ENCODE results near the gene IL26.
"Not testable (repeated sequence)": the region's sequence is repeated elsewhere in the genome, so short reads cannot be mapped to it uniquely, and the experiment has no call there.

Gene IL26

GRCh38 chr12:68240079-68240478, 14.5 kb upstream of the IL26 start:
- DNase-seq (ENCODE audit: low read depth in 1 of 2, low spot score in 1 of 2), result no peak

- no peak for DNase-seq (ENCODE audit: low read depth in 1 of 2, low spot score in 1 of 2)
These were observed 13.8 kb upstream of the IL26 start for GRCh38 chr12:68239309-68239982.

- DNase-seq (ENCODE audit: low read depth in 1 of 2, low spot score in 1 of 2), result no peak
These were observed 12.0 kb upstream of the IL26 start for GRCh38 chr12:68237619-68238018.

GRCh38 chr12:68237078-68237477, 11.5 kb upstream of the IL26 start:
- DNase-seq (ENCODE audit: low read depth in 1 of 2, low spot score in 1 of 2), result no peak

GRCh38 chr12:68236421-68237059, 10.9 kb upstream of the IL26 start:
- peak in 1 of 2 donors; percentile 17 for DNase-seq (ENCODE audit: low read depth in 1 of 2, low spot score in 1 of 2)

- no peak for DNase-seq (ENCODE audit: low read depth in 1 of 2, low spot score in 1 of 2)
These were observed 10.0 kb upstream of the IL26 start for GRCh38 chr12:68235576-68235975.

- no peak for DNase-seq (ENCODE audit: low read depth in 1 of 2, low spot score in 1 of 2)
These were observed 8.5 kb upstream of the IL26 start for GRCh38 chr12:68234140-68234539.

- no peak for DNase-seq (ENCODE audit: low read depth in 1 of 2, low spot score in 1 of 2)
These were observed 7.9 kb upstream of the IL26 start for GRCh38 chr12:68233498-68233897.

GRCh38 chr12:68231691-68232090, 6.1 kb upstream of the IL26 start:
- no peak for DNase-seq (ENCODE audit: low read depth in 1 of 2, low spot score in 1 of 2)

- no peak for DNase-seq (ENCODE audit: low read depth in 1 of 2, low spot score in 1 of 2)
These were observed 5.6 kb upstream of the IL26 start for GRCh38 chr12:68231229-68231628.

- no peak for DNase-seq (ENCODE audit: low read depth in 1 of 2, low spot score in 1 of 2)
These were observed 4.3 kb upstream of the IL26 start for GRCh38 chr12:68229956-68230355.

- DNase-seq (ENCODE audit: low read depth in 1 of 2, low spot score in 1 of 2), result no peak
These were observed 1.7 kb upstream of the IL26 start for GRCh38 chr12:68227356-68227755.

- DNase-seq (ENCODE audit: low read depth in 1 of 2, low spot score in 1 of 2), result no peak
These were observed 861 bp downstream of the IL26 start for GRCh38 chr12:68224613-68225285.

- DNase-seq (ENCODE audit: low read depth in 1 of 2, low spot score in 1 of 2), result peak; percentile 40 to 73
These were observed 2.4 kb downstream of the IL26 start for GRCh38 chr12:68223067-68223747.

GRCh38 chr12:68222326-68222725, 3.3 kb downstream of the IL26 start:
- DNase-seq (ENCODE audit: low read depth in 1 of 2, low spot score in 1 of 2), result no peak

- no peak for DNase-seq (ENCODE audit: low read depth in 1 of 2, low spot score in 1 of 2)
These were observed 4.1 kb downstream of the IL26 start for GRCh38 chr12:68221497-68221896.

- no peak for DNase-seq (ENCODE audit: low read depth in 1 of 2, low spot score in 1 of 2)
These were observed 14.7 kb downstream of the IL26 start for GRCh38 chr12:68210875-68211274.

- not testable (repeated sequence) for DNase-seq (ENCODE audit: low read depth in 1 of 2, low spot score in 1 of 2)
These were observed 16.4 kb downstream of the IL26 start for GRCh38 chr12:68209048-68209728.

- no peak for DNase-seq (ENCODE audit: low read depth in 1 of 2, low spot score in 1 of 2)
These were observed 18.3 kb downstream of the IL26 start for GRCh38 chr12:68207276-68207675.

GRCh38 chr12:68206446-68206845, 19.2 kb downstream of the IL26 start:
- DNase-seq (ENCODE audit: low read depth in 1 of 2, low spot score in 1 of 2), result no peak

GRCh38 chr12:68203460-68203875, 22.1 kb downstream of the IL26 start:
- DNase-seq (ENCODE audit: low read depth in 1 of 2, low spot score in 1 of 2), result no peak
